Activated CD4-positive, alpha-beta T cell treated with anti-CD3 and anti-CD28 coated beads, Interleukin-2, amount 10 ng/mL, durations not matched to agents 7 days and 5 days (primary cell): Measurements from ENCODE around the gene ARL16. TPM values are rescaled to one million over a fixed set of nuclear protein-coding genes. Genes with fewer than 3 reads are reported as not detected.

Source experiments
- CTCF ChIA-PET: fragments of 350-600 bp; sonication (Branson Sonifier 250); formaldehyde crosslinking; loops from one replicate; lab custom pipeline; 2021; ENCODE audit warnings: antibody characterized with exemption; lab: Charles Lee
- POLR2A ChIA-PET: fragments of 350-600 bp; sonication (Branson Sonifier 250); formaldehyde crosslinking; loops from one replicate; lab custom pipeline; 2021; ENCODE audit warnings: antibody characterized with exemption; lab: Charles Lee
- DNase-seq: peaks from one replicate; pipeline ENCODE4 v3.0.0-alpha.2; 2020
- H3K27ac Mint-ChIP-seq: one replicate; pipeline ENCODE4 v1.8.0; 2021; ENCODE audit warnings: mild to moderate bottlenecking, moderate library complexity, mixed read lengths
- H3K27me3 Mint-ChIP-seq: one replicate; pipeline ENCODE4 v1.8.0; 2021; ENCODE audit warnings: mixed read lengths
- H3K36me3 Mint-ChIP-seq: one replicate; pipeline ENCODE4 v1.8.0; 2021; ENCODE audit warnings: low read depth, mixed read lengths
- H3K4me1 Mint-ChIP-seq: one replicate; pipeline ENCODE4 v1.8.0; 2021; ENCODE audit warnings: mixed read lengths
- H3K4me3 Mint-ChIP-seq: one replicate; pipeline ENCODE4 v1.8.0; 2021; ENCODE audit warnings: mild to moderate bottlenecking, moderate library complexity, mixed read lengths
- H3K9me3 Mint-ChIP-seq: one replicate; pipeline ENCODE4 v1.8.0; 2021; ENCODE audit warnings: mixed read lengths
- total RNA-seq, 2 experiments: library from RNA; stranded (reverse); gene quantifications; one replicate each; pipeline ENCODE4 v1.2.3, GENCODE V29; 2021

ARL16 gene
- total RNA-seq: 10 to 100 TPM; 35.4 to 42.1 TPM

- CTCF ChIA-PET: interaction anchor here (1.3 to 3.0 kb wide), 5 partner anchors 8 to 171 kb away, joined by 5 to 17 read pairs (median 10); partner anchors contain the start of genes CCDC137, MRPL12 and OXLD1
- Mint-ChIP-seq H3K27ac (peak within 1 kb of the TSS; percentile 91), H3K9me3 (no peaks in the 10 kb centered on the region), H3K27me3 (no peaks in the 10 kb centered on the region), H3K4me1 (peaks cover 39% of the 10 kb centered on the region), H3K36me3 (peaks cover 30% of the 10 kb centered on the region), H3K4me3 (peak within 1 kb of the TSS; percentile 86)
- peak; percentile 98 for DNase-seq
- POLR2A ChIA-PET: interaction anchor here (0.6 to 1.2 kb wide), 3 partner anchors 17 to 865 kb away, joined by 3 to 11 read pairs (median 4); partner anchors contain the start of genes CCDC137, MRPL12 and OXLD1
These were observed at the start of gene ARL16, which contains the start of gene HGS for GRCh38 chr17:81683584-81684441. ARL16 (minus strand) TSS chr17:81683797; CDS start chr17:81683753, 44 bp downstream. HGS (plus strand) TSS chr17:81684011; CDS start chr17:81684067, 56 bp downstream.

- POLR2A ChIA-PET: no interaction called here
- CTCF ChIA-PET: interaction anchor here (0.6 to 1.2 kb wide), 2 partner anchors 95 to 106 kb away, joined by 3 read pairs; partner anchors contain the start of gene MCRIP1
- Mint-ChIP-seq H3K9me3 (no peaks in the 10 kb centered on the region), H3K4me3 (no peak overlapping the region), H3K36me3 (no peaks in the 10 kb centered on the region), H3K4me1 (no peaks in the 10 kb centered on the region), H3K27ac (no peak overlapping the region), H3K27me3 (peaks cover 11% of the 10 kb centered on the region)
- DNase-seq: no peak
These were observed 43.9 kb upstream of the ARL16 start for GRCh38 chr17:81727324-81728031.

- peaks cover 2% of the 10 kb centered on the region for H3K4me1 Mint-ChIP-seq
- no peaks in the 10 kb centered on the region for H3K36me3 Mint-ChIP-seq
- H3K9me3 Mint-ChIP-seq: no peaks in the 10 kb centered on the region
- H3K27ac Mint-ChIP-seq: no peak overlapping the region
- ChIA-PET POLR2A (no interaction called here), CTCF (interaction anchor here (1.3 kb wide), 1 partner anchor 10 kb away, joined by 3 read pairs; no protein-coding TSS in a partner anchor)
- H3K4me3 Mint-ChIP-seq: no peak overlapping the region
- H3K27me3 Mint-ChIP-seq: peaks cover 10% of the 10 kb centered on the region
- DNase-seq: no peak
These were observed 42.4 kb upstream of the ARL16 start for GRCh38 chr17:81726004-81726403.

GRCh38 chr17:81725439-81725838 lies 41.8 kb upstream of the ARL16 start:
- H3K9me3 Mint-ChIP-seq: no peaks in the 10 kb centered on the region
- peaks cover 2% of the 10 kb centered on the region for H3K4me1 Mint-ChIP-seq
- H3K36me3 Mint-ChIP-seq: no peaks in the 10 kb centered on the region
- POLR2A ChIA-PET: no interaction called here
- CTCF ChIA-PET: interaction anchor here (0.8 to 1.3 kb wide), 3 partner anchors 9 to 234 kb away, joined by 3 to 4 read pairs (median 3); no protein-coding TSS in a partner anchor
- H3K4me3 Mint-ChIP-seq: no peak overlapping the region
- DNase-seq: no peak
- no peak overlapping the region for H3K27ac Mint-ChIP-seq
- peaks cover 10% of the 10 kb centered on the region for H3K27me3 Mint-ChIP-seq

- POLR2A ChIA-PET: no interaction called here
- Mint-ChIP-seq H3K9me3 (no peaks in the 10 kb centered on the region), H3K36me3 (no peaks in the 10 kb centered on the region), H3K27ac (no peak overlapping the region), H3K4me3 (no peak overlapping the region), H3K4me1 (peaks cover 2% of the 10 kb centered on the region), H3K27me3 (peaks cover 10% of the 10 kb centered on the region)
- DNase-seq: no peak
- CTCF ChIA-PET: interaction anchor here (0.9 kb wide), 1 partner anchor 136 kb away, joined by 3 read pairs; no protein-coding TSS in a partner anchor
These were observed 40.1 kb upstream of the ARL16 start for GRCh38 chr17:81723651-81724209.

GRCh38 chr17:81722184-81723120 lies 38.9 kb upstream of the ARL16 start:
- no peak overlapping the region for H3K27ac Mint-ChIP-seq
- peaks cover 2% of the 10 kb centered on the region for H3K4me1 Mint-ChIP-seq
- peaks cover 10% of the 10 kb centered on the region for H3K27me3 Mint-ChIP-seq
- H3K9me3 Mint-ChIP-seq: no peaks in the 10 kb centered on the region
- H3K36me3 Mint-ChIP-seq: peaks cover 1% of the 10 kb centered on the region
- DNase-seq: no peak
- ChIA-PET CTCF (interaction anchor here (0.7 to 1.0 kb wide), 3 partner anchors 13 to 137 kb away, joined by 3 to 5 read pairs (median 4); no protein-coding TSS in a partner anchor), POLR2A (no interaction called here)
- H3K4me3 Mint-ChIP-seq: no peak overlapping the region

GRCh38 chr17:81720267-81721071 lies 36.9 kb upstream of the ARL16 start:
- POLR2A ChIA-PET: no interaction called here
- Mint-ChIP-seq H3K4me3 (no peak overlapping the region), H3K4me1 (peaks cover 2% of the 10 kb centered on the region), H3K27ac (no peak overlapping the region), H3K9me3 (no peaks in the 10 kb centered on the region), H3K27me3 (peaks cover 10% of the 10 kb centered on the region), H3K36me3 (peaks cover 1% of the 10 kb centered on the region)
- CTCF ChIA-PET: interaction anchor here (0.6 to 1.0 kb wide), 2 partner anchors 15 to 86 kb away, joined by 3 to 4 read pairs; no protein-coding TSS in a partner anchor
- no peak for DNase-seq

GRCh38 chr17:81719410-81720266 lies 36.0 kb upstream of the ARL16 start:
- Mint-ChIP-seq H3K4me1 (peaks cover 2% of the 10 kb centered on the region), H3K4me3 (no peak overlapping the region), H3K27me3 (peaks cover 10% of the 10 kb centered on the region), H3K27ac (no peak overlapping the region), H3K36me3 (peaks cover 1% of the 10 kb centered on the region), H3K9me3 (no peaks in the 10 kb centered on the region)
- DNase-seq: no peak
- CTCF ChIA-PET: interaction anchor here (0.7 to 1.0 kb wide), 2 partner anchors 15 to 1027 kb away, joined by 3 read pairs; no protein-coding TSS in a partner anchor
- POLR2A ChIA-PET: no interaction called here

- CTCF ChIA-PET: no interaction called here
- Mint-ChIP-seq H3K27me3 (no peaks in the 10 kb centered on the region), H3K27ac (no peak overlapping the region), H3K9me3 (no peaks in the 10 kb centered on the region), H3K4me3 (no peak overlapping the region), H3K36me3 (peaks cover 1% of the 10 kb centered on the region), H3K4me1 (peaks cover 11% of the 10 kb centered on the region)
- no peak for DNase-seq
- POLR2A ChIA-PET: no interaction called here
These were observed 34.1 kb upstream of the ARL16 start for GRCh38 chr17:81717766-81718089.

GRCh38 chr17:81717049-81717765 lies 33.6 kb upstream of the ARL16 start:
- peaks cover 11% of the 10 kb centered on the region for H3K4me1 Mint-ChIP-seq
- no peak overlapping the region for H3K27ac Mint-ChIP-seq
- DNase-seq: no peak
- no peaks in the 10 kb centered on the region for H3K9me3 Mint-ChIP-seq
- no peaks in the 10 kb centered on the region for H3K27me3 Mint-ChIP-seq
- ChIA-PET CTCF (interaction anchor here (0.6 to 1.0 kb wide), 2 partner anchors 11 to 120 kb away, joined by 3 read pairs; no protein-coding TSS in a partner anchor), POLR2A (no interaction called here)
- no peak overlapping the region for H3K4me3 Mint-ChIP-seq
- H3K36me3 Mint-ChIP-seq: peaks cover 1% of the 10 kb centered on the region
